Parathyroid adenoma (tissue), 2 donors: Measurements from ENCODE around the gene CRTC2.
"Not testable (repeated sequence)": the region's sequence is repeated elsewhere in the genome, so short reads cannot be mapped to it uniquely, and the experiment has no call there.

Experiments used
- H2AFZ ChIP-seq: fragments of 300-600 bp; sonication (generic); one replicate; pipeline ENCODE4 v1.7.0; 2017; ENCODE audit warnings: antibody characterized with exemption, mild to moderate bottlenecking
- H3K27ac ChIP-seq: fragments of 300-600 bp; sonication (generic); one replicate; pipeline ENCODE4 v1.7.0; 2017
- H3K27me3 ChIP-seq: fragments of 300-600 bp; sonication (generic); one replicate; pipeline ENCODE4 v1.7.0; 2017; ENCODE audit warnings: low read length; ENCODE audit not compliant: control insufficient read depth, insufficient read depth
- H3K36me3 ChIP-seq: fragments of 300-600 bp; sonication (generic); one replicate; pipeline ENCODE4 v1.7.0; 2017; ENCODE audit warnings: low read length; ENCODE audit not compliant: control insufficient read depth, insufficient read depth
- H3K4me1 ChIP-seq: fragments of 300-600 bp; sonication (generic); one replicate; pipeline ENCODE4 v1.7.0; 2017; ENCODE audit warnings: control low read depth
- H3K4me2 ChIP-seq: fragments of 300-600 bp; sonication (generic); one replicate; pipeline ENCODE4 v1.7.0; 2017; ENCODE audit warnings: low read length
- H3K4me3 ChIP-seq: fragments of 300-600 bp; sonication (generic); one replicate; pipeline ENCODE4 v1.7.0; 2017; ENCODE audit warnings: low read depth, low read length
- H3K79me2 ChIP-seq: fragments of 300-600 bp; sonication (generic); one replicate; pipeline ENCODE4 v1.7.0; 2017; ENCODE audit warnings: control low read depth
- H3K9ac ChIP-seq: fragments of 300-600 bp; sonication (generic); one replicate; pipeline ENCODE4 v1.7.0; 2017; ENCODE audit warnings: mild to moderate bottlenecking
- H3K9me3 ChIP-seq: fragments of 300-600 bp; sonication (generic); one replicate; pipeline ENCODE4 v1.7.0; 2017; ENCODE audit warnings: low read length; ENCODE audit not compliant: control insufficient read depth
- TF ChIP-seq, protein P1 (sequence below): fragments of 300-600 bp; sonication (generic); IDR thresholded peaks from one replicate; pipeline ENCODE4 v1.7.0; 2017; ENCODE audit warnings: antibody characterized with exemption, mild to moderate bottlenecking
- donor health status: primary hyperparathyroidism.

Gene CRTC2

DNA sequence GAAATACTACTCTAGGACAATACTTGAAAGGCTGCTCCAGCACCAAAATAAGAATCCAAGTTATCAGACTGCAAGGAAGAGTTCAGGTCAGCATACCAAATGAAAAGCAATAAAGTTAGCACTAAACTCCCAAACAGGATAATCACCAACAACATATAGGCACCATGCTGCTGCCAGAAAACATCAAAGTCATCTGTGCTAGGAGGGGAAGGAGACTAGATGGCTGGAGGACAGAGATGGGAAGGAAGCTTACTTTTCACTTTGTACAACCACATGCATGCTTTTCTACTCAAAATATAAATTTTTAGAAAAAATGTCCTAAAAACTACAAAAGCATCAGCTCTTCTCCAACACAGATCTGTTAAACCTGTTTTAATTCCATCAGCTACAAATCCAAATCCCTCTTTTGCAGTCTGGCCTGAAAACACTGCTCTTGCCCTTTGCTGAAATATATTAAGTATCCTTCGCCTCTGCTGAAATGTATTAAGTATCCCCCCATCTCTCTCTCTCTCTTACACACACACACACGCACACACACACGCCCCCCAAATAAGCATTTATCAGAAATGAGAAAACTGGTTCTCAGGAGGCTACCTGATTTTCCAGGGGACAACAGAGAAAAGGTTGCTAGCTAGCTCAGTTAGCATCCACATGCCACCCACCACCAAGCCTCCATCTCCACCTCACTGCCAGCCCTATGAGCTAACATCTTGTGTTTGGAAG is 37.2 kb downstream of the CRTC2 start:
- Histone ChIP-seq H3K4me3 (peak overlapping the region; percentile 69), H3K9me3 (no peaks in the 10 kb centered on the region), H2AFZ (no peak overlapping the region), H3K79me2 (peaks cover 13% of the 10 kb centered on the region), H3K36me3 (no peaks in the 10 kb centered on the region), H3K27me3 (no peaks in the 10 kb centered on the region), H3K9ac (no peak overlapping the region), H3K27ac (no peak overlapping the region), H3K4me1 (peaks cover 6% of the 10 kb centered on the region), H3K4me2 (peak overlapping the region; percentile 89)
- TF ChIP-seq, protein P1, sequence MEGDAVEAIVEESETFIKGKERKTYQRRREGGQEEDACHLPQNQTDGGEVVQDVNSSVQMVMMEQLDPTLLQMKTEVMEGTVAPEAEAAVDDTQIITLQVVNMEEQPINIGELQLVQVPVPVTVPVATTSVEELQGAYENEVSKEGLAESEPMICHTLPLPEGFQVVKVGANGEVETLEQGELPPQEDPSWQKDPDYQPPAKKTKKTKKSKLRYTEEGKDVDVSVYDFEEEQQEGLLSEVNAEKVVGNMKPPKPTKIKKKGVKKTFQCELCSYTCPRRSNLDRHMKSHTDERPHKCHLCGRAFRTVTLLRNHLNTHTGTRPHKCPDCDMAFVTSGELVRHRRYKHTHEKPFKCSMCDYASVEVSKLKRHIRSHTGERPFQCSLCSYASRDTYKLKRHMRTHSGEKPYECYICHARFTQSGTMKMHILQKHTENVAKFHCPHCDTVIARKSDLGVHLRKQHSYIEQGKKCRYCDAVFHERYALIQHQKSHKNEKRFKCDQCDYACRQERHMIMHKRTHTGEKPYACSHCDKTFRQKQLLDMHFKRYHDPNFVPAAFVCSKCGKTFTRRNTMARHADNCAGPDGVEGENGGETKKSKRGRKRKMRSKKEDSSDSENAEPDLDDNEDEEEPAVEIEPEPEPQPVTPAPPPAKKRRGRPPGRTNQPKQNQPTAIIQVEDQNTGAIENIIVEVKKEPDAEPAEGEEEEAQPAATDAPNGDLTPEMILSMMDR = no peak

DNA sequence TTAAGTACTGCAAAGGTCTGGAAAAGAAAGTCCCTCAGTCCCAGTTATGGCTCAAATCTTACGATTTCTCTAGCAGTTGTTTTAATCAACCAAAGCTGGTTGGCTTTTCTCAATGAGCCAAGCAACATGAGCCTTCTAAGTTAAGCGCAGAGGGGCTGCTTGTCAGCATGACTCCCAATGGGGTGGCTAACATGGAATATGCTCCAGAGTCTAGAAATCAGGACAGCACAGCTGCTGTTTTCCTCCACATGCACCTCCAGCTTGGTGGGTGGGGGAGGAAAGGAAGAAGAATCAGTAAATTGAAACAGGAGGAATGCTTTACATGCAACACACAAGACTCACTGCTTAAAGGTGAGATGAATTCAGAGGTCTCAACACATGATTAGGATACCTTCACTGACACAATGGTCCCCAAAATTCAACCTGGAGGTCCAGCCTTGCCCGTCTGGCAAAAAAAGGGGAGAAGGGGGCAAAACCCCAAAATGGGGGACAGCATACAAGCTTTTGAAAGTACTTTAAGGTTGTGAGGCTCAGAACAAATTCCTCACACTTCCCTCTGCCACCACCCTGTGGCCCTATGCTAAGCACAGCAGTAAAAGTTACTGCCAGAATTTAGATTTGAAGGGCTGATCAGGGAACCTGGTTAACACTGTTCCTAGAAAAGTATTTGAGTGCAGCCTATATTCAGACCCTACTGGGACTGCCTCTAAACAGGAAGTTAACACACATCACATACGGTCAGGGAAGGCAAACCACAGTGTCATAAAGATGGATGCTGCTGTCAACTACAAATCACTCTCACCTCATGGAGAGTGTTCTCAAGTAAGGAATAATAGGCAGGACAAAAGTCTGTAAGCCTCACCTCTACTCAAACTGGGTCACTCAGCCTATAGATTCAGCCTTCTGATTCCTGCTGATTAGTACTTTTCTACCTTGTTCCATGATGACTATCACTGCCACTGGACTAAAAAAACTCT is 38.2 kb downstream of the CRTC2 start:
- peaks cover 6% of the 10 kb centered on the region for H3K4me1 ChIP-seq
- no peak overlapping the region for H3K4me3 ChIP-seq
- H3K27ac ChIP-seq = no peak overlapping the region

DNA sequence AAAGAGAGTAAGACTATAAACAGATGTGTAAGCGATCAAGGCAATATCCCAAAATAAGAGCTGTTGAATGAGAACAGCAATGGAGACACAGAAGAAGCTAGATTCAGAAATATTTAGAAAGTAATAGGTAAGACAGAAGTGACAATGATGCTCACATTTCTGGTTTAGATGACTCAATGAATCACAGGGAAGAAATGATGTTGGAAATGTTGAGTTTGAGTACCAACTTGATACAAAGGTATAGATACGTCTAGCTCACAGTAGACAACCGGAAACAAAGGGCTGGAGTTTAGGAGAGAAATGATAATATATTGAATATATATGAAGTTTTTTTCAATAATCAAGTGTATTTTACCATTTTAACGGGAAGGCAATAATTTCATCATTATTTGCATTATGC is 42.1 kb downstream of the CRTC2 start:
- no peak overlapping the region for H3K9ac ChIP-seq
- H3K27ac ChIP-seq = no peak overlapping the region
- H3K9me3 ChIP-seq = no peaks in the 10 kb centered on the region
- H3K27me3 ChIP-seq = no peaks in the 10 kb centered on the region
- no peak overlapping the region for H3K4me3 ChIP-seq
- H3K4me1 ChIP-seq = peaks cover 6% of the 10 kb centered on the region
- no peak overlapping the region for H2AFZ ChIP-seq
- H3K36me3 ChIP-seq = no peaks in the 10 kb centered on the region
- TF ChIP-seq, protein P1 = no peak
- peaks cover 17% of the 10 kb centered on the region for H3K79me2 ChIP-seq
- H3K4me2 ChIP-seq = no peak overlapping the region

More for the DNA sequence above, 38.2 kb downstream of the CRTC2 start:
- Histone ChIP-seq H3K79me2 (peaks cover 13% of the 10 kb centered on the region), H3K9me3 (no peaks in the 10 kb centered on the region), H3K9ac (no peak overlapping the region), H2AFZ (no peak overlapping the region), H3K36me3 (no peaks in the 10 kb centered on the region), H3K27me3 (no peaks in the 10 kb centered on the region), H3K4me2 (no peak overlapping the region)
- TF ChIP-seq, protein P1 = no peak

DNA sequence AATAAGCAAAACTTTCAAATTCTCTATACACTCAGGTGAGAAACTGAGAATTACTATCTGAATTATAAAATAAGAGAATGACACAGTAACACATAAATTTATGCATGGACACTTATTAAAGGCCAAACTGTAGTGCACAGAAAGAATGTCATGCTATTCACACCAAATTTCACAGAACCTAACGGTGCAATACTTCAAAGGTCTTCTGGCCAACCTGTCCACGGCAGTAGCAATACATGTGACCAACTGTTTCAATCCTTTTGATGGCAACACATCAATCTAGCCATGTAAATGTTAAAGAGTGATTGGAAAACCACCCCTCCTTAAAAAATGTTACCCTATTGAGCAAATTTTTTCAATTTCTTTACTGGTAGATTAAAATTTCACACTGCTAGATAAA is 46.1 kb downstream of the CRTC2 start:
- H3K36me3 ChIP-seq = no peaks in the 10 kb centered on the region
- H3K9me3 ChIP-seq = no peaks in the 10 kb centered on the region
- TF ChIP-seq, protein P1 = no peak
- no peak overlapping the region for H3K4me3 ChIP-seq
- H3K27ac ChIP-seq = no peak overlapping the region
- no peak overlapping the region for H3K9ac ChIP-seq
- H3K4me2 ChIP-seq = no peak overlapping the region
- H3K27me3 ChIP-seq = no peaks in the 10 kb centered on the region
- no peaks in the 10 kb centered on the region for H3K4me1 ChIP-seq
- peaks cover 21% of the 10 kb centered on the region for H3K79me2 ChIP-seq
- H2AFZ ChIP-seq = no peak overlapping the region

DNA sequence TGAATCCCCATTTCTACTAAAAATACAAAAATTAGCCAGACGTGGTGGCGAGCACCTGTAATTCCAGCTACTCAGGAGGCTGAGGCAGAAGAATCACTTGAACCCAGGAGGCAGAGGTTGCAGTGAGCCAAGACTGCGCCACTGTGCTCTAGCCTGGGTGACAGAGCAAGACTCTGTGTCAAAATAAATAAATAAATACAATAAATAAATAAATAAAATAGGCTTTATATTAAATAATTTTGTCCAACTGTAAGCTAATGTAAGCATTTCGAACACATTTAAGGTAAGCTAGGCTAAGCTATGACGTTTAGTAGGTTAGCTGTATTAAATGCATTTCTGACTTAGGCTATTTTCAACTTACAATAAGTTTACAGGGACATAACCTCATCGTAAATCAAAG is 47.9 kb downstream of the CRTC2 start:
- not testable (repeated sequence) for H3K9ac ChIP-seq, H3K4me3 ChIP-seq, H3K4me2 ChIP-seq, H3K27me3 ChIP-seq, H3K4me1 ChIP-seq, H3K36me3 ChIP-seq, H2AFZ ChIP-seq, H3K27ac ChIP-seq, H3K9me3 ChIP-seq
- peaks cover 24% of the 10 kb centered on the region for H3K79me2 ChIP-seq
